Stimulated activated naive CD8-positive, alpha-beta T cell treated with anti-CD3 and anti-CD28 coated beads, Interleukin-15, Interleukin-2, amounts not matched to agents 100 ng/mL and 50 ng/mL, for 24 hours (primary cell): ENCODE data around the gene ZNF532.
"Not testable (repeated sequence)": the region's sequence is repeated elsewhere in the genome, so short reads cannot be mapped to it uniquely, and the experiment has no call there.

Experiments
- H3K27ac Mint-ChIP-seq: one replicate; pipeline ENCODE4 v1.8.0; 2021; ENCODE audit warnings: mild to moderate bottlenecking, mixed read lengths
- H3K27me3 Mint-ChIP-seq: one replicate; pipeline ENCODE4 v1.8.0; 2021; ENCODE audit warnings: mixed read lengths
- H3K36me3 Mint-ChIP-seq: one replicate; pipeline ENCODE4 v1.8.0; 2021; ENCODE audit warnings: low read depth, mixed read lengths
- H3K4me1 Mint-ChIP-seq: one replicate; pipeline ENCODE4 v1.8.0; 2021; ENCODE audit warnings: low read depth, mixed read lengths
- H3K4me3 Mint-ChIP-seq: one replicate; pipeline ENCODE4 v1.8.0; 2021; ENCODE audit warnings: mild to moderate bottlenecking, mixed read lengths
- H3K9me3 Mint-ChIP-seq: one replicate; pipeline ENCODE4 v1.8.0; 2021; ENCODE audit warnings: mixed read lengths

The ZNF532 gene

DNA sequence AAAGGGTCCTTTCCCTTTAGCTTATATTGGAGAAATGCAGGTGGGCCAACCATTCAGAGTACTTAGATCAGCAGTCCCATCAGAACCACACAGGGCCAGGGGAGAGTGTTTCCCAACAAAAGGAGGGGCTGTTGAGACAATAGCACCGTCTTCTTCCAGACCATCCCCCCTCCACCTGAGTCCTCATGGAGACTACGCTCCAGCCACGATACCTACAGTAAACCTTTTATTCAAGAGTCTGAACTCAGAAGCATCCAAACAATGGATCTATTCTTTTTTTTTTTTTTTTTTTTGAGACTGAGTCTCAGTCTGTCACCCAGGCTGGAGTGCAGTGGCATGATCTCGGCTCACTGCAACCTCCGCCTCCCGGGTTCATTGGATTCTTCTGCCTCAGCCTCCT, 25.7 kb upstream of the ZNF532 start:
- H3K9me3 Mint-ChIP-seq: no peaks in the 10 kb centered on the region
- H3K4me3 Mint-ChIP-seq: no peak overlapping the region
- H3K27me3 Mint-ChIP-seq: peaks cover 29% of the 10 kb centered on the region
- no peak overlapping the region for H3K27ac Mint-ChIP-seq
- H3K36me3 Mint-ChIP-seq: no peaks in the 10 kb centered on the region
- no peaks in the 10 kb centered on the region for H3K4me1 Mint-ChIP-seq

DNA sequence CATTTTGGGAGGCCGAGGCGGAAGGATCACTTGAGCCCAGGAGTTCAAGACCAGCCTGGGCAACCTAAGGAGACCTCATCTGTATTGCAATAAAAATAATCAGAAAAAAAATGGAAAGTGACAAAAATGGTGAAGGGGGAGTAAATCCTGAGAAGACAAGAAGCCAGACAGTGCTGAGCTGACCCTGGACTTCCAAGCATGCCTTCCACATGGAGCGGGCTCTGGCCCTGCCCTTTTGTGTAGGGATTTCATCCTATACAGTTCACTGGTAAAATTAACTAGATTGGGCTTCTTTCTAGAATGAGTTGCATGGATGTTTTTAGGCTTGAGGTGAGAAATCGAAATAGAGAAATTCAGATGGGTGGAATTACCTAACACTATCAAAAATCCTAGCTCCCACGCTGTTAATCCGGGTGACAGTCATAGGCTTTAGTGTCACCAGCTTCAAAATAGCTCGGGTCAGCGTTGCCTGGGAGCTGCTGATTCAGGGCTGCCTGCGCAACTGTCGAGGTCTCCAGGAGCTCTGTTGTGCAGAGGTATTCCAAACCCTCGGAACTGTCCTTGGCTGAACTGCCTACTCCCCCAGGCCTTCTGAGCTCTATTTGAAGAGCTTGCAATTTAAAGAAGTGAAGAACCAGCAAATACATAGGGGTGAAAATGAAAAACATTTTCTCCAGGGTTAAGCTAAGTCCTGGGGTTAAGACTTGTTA, 21.5 kb upstream of the ZNF532 start:
- H3K4me3 Mint-ChIP-seq: no peak overlapping the region
- no peaks in the 10 kb centered on the region for H3K4me1 Mint-ChIP-seq
- no peaks in the 10 kb centered on the region for H3K36me3 Mint-ChIP-seq
- peaks cover 55% of the 10 kb centered on the region for H3K27me3 Mint-ChIP-seq
- H3K27ac Mint-ChIP-seq: no peak overlapping the region
- no peaks in the 10 kb centered on the region for H3K9me3 Mint-ChIP-seq

DNA sequence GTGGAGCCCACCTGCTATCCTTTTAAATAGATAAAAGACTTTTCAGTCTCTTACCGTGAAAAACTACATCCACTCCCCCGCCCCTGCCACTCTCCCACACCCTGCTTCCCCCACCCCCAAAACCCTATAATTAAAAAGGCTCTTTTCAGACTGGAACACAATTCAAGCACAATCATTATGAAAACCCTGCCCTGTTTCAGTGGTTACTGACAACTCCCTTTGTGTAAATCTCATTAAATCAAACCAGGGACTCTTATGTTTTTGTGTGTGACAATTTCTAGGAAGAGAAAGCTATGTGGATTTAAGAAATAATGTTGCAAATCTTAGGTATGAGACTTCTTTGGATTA, 21.0 kb upstream of the ZNF532 start:
- no peaks in the 10 kb centered on the region for H3K36me3 Mint-ChIP-seq
- H3K4me3 Mint-ChIP-seq: no peak overlapping the region
- H3K9me3 Mint-ChIP-seq: no peaks in the 10 kb centered on the region
- H3K27ac Mint-ChIP-seq: no peak overlapping the region
- no peaks in the 10 kb centered on the region for H3K4me1 Mint-ChIP-seq
- peaks cover 60% of the 10 kb centered on the region for H3K27me3 Mint-ChIP-seq

DNA sequence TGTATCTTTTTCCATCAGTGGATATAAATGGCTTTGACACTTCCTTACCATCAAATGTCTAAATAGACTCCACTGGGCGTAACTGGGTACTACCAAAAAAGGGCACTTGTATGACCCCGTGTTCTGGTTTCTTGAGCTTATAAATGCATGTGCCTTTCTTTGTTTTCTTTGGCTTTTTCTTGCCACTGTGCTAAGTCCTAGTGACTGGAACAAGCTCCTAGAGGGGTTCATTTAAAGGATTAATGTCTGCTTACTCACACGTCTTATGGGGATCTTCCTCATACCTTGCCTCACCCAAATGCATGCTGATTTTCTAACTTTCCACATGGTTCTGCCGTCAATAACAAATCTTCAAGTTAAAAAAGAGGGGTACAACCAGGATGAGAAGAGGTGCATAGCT, 19.8 kb upstream of the ZNF532 start:
- no peaks in the 10 kb centered on the region for H3K4me1 Mint-ChIP-seq
- H3K27me3 Mint-ChIP-seq: peaks cover 66% of the 10 kb centered on the region
- no peak overlapping the region for H3K27ac Mint-ChIP-seq
- H3K9me3 Mint-ChIP-seq: no peaks in the 10 kb centered on the region
- H3K4me3 Mint-ChIP-seq: no peak overlapping the region
- no peaks in the 10 kb centered on the region for H3K36me3 Mint-ChIP-seq

DNA sequence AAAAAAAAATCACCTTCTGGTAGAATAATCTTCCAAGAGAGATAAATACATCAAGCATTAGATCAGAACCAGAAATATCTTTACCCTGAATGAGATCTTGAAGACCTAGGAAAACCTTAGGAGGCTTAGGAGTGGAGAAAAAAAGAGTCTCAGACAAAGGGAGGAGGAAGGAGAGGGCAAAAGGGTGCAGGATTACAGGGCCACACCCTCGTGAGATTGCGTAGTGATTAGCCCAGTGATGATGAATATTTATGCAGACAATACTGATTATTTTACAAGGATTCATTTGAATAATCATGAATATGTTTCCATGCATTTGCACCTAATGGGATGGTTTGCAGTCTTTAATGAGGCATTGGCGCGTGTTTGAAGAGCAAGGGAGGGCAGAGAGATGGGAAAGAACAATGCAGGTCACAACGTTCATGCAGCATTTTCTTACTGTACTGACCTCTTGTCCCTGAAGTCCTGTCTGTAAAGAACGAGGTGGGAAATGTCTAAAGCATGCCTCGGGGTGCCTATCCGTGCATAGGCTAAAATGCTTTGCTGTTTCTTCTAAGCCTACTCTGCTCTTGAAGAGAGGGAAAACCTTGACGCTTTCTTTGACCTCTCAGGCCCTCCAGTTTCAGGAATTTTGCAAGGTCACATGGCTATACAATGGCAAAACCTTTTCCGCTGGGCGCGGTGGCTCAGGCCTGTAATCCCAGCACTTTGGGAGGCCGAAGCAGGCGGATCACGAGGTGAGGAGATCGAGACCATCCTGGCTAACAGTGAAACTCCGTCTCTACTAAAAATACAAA, 18.6 kb upstream of the ZNF532 start:
- Mint-ChIP-seq H3K4me1 (no peaks in the 10 kb centered on the region), H3K9me3 (no peaks in the 10 kb centered on the region), H3K27ac (no peak overlapping the region), H3K4me3 (no peak overlapping the region), H3K36me3 (no peaks in the 10 kb centered on the region), H3K27me3 (peaks cover 61% of the 10 kb centered on the region)

DNA sequence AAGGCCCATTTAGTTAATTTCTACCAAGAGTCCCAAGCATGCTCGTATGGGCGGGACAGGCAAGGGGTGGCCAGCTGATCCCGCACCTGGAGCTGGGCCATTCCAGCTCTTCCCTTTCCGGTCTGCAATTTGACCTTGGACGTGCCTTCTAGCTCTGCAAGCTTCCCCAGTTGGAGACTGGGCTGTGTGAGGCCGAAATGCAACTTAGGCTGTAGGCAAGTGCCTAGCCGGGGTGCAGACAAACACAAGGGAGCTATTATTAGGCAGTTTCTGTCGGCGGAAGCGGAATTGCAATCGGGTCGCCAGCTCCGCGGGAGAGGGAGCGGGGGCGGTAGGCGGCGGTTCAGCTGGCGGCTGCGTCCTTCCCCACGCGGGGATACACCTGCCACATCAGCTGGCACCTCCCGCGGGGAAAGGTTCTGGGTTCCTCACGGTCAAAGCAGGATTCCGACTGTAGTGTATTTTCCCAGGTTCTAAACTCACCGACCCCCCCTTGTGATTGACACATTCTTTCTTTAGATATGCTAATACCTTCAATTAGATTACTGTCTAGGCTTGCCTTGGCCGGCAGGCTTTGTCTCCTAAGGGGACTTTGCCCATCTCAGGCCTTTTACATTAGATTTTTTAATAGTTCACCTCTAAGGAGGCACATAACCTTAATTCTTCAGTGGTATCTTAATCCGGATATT, 17.1 kb upstream of the ZNF532 start:
- no peaks in the 10 kb centered on the region for H3K36me3 Mint-ChIP-seq
- H3K4me1 Mint-ChIP-seq: no peaks in the 10 kb centered on the region
- no peak overlapping the region for H3K4me3 Mint-ChIP-seq
- H3K27ac Mint-ChIP-seq: no peak overlapping the region
- no peaks in the 10 kb centered on the region for H3K9me3 Mint-ChIP-seq
- peaks cover 59% of the 10 kb centered on the region for H3K27me3 Mint-ChIP-seq

DNA sequence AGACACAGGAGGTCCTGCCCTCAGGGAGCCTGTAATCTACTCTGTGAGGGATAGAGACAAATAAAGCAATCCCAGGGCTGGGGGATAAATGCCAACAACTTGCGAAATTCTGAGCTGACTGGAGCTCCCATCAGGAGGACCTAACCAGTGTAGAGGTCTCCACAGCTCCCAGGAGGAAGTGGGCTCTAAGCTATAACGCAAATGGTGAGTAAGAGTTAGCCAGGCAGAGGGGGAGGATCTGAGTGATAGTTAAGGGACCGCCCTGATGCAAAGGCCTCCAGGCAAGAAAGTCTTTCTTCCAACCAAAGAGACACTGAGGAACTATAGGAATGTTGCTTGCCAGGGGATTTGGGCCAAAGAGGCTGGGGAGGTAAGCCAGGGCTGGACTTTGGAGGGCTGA, 16.0 kb upstream of the ZNF532 start:
- H3K27ac Mint-ChIP-seq: no peak overlapping the region
- H3K4me3 Mint-ChIP-seq: no peak overlapping the region
- no peaks in the 10 kb centered on the region for H3K9me3 Mint-ChIP-seq
- no peaks in the 10 kb centered on the region for H3K4me1 Mint-ChIP-seq
- H3K36me3 Mint-ChIP-seq: no peaks in the 10 kb centered on the region
- peaks cover 55% of the 10 kb centered on the region for H3K27me3 Mint-ChIP-seq

DNA sequence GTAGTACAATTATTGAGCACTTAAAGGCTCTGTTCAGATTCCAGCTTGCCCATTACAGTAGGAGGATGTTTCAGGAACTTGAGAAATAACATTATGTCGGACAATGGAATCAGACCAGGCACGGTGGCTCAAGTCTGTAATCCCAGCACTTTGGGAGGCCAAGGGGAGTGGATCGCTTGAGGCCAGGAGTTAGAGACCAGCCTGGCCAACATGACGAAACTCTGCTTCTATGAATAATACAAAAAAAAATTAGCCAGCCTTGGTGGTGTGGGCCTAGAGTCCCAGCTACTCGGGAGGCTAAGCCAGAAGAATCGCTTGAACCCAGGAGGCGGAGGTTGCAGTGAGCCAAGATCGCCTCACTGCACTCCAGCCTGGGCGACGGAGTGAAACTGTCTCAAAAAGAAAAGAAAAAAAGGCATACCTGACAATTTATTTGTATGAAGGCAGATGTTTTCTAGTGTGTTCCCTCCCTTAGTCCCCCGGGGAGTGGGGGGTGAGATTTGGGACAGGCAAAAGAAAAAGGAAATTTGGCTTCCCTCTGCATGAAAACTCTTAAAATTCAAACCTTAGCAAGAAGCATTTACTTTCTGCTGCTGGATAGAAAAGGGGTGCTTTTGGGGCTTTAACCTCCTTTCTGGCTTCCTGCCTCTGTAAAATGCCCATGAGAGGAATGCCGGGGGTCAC, 13.7 kb upstream of the ZNF532 start:
- H3K36me3 Mint-ChIP-seq: no peaks in the 10 kb centered on the region
- H3K27ac Mint-ChIP-seq: no peak overlapping the region
- peaks cover 43% of the 10 kb centered on the region for H3K27me3 Mint-ChIP-seq
- no peak overlapping the region for H3K4me3 Mint-ChIP-seq
- H3K4me1 Mint-ChIP-seq: no peaks in the 10 kb centered on the region
- no peaks in the 10 kb centered on the region for H3K9me3 Mint-ChIP-seq

DNA sequence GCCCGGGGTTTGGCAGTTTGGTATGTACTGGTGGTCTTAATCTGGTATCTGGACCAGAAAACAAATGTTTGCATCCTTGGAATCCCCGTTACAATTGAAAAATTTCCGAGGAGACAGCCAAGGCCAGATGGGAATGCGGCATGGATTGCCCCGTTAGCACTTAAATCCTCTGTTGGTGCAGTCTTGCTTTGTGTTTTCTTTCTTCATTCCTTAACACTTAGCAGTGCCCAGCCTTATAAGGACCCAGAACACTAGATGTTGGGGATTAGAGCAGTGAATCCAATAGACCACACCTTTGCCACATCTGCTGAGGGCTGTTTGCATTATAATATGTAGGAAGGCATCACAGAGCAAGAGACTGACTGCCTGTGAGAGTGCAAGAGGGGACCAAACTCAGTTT, 12.8 kb upstream of the ZNF532 start:
- Mint-ChIP-seq H3K4me1 (no peaks in the 10 kb centered on the region), H3K27ac (no peak overlapping the region), H3K4me3 (no peak overlapping the region), H3K27me3 (peaks cover 35% of the 10 kb centered on the region), H3K36me3 (no peaks in the 10 kb centered on the region), H3K9me3 (no peaks in the 10 kb centered on the region)

DNA sequence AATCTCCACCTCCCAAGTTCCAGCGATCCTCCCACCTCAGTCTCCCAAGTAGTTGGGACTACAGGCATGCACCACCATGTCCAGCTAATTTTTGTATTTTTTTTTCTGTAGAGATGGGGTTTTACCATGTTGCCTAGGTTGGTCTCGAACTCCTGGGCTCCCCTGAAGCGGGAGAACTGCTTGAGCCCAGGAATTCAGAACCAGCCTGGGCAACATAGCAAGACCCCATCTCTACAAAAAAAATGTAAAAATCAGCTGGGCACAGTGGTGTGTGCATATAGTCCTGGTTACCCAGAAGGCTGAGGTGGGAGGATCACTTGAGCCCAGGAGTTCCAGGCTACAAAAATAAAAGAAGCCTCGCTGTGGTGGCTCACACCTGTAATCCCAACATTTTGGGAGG, 12.0 kb upstream of the ZNF532 start:
- no peaks in the 10 kb centered on the region for H3K9me3 Mint-ChIP-seq
- no peak overlapping the region for H3K27ac Mint-ChIP-seq
- no peak overlapping the region for H3K4me3 Mint-ChIP-seq
- H3K36me3 Mint-ChIP-seq: no peaks in the 10 kb centered on the region
- peaks cover 31% of the 10 kb centered on the region for H3K27me3 Mint-ChIP-seq
- no peaks in the 10 kb centered on the region for H3K4me1 Mint-ChIP-seq

DNA sequence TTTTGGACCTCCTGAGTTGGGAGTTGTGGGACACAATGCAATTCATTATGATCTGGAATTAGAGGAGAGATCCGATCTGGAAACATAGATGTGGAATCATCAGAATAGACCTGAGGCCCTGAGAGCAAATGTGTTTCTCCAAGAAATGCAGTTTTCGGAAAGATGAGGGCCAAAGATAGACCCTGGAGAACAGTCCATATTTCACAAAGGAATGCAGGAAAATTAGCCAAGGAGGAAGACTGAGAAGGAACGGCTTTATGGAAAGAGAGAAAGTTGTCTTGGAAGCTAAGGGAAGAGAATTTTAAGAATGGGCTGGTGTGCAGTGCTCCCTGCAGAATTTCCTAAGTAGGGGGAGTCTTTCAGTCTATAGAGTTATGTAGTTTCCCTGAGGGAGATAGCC, 11.1 kb upstream of the ZNF532 start:
- H3K27me3 Mint-ChIP-seq: peaks cover 25% of the 10 kb centered on the region
- no peaks in the 10 kb centered on the region for H3K9me3 Mint-ChIP-seq
- H3K27ac Mint-ChIP-seq: no peak overlapping the region
- H3K4me1 Mint-ChIP-seq: no peaks in the 10 kb centered on the region
- no peak overlapping the region for H3K4me3 Mint-ChIP-seq
- no peaks in the 10 kb centered on the region for H3K36me3 Mint-ChIP-seq

DNA sequence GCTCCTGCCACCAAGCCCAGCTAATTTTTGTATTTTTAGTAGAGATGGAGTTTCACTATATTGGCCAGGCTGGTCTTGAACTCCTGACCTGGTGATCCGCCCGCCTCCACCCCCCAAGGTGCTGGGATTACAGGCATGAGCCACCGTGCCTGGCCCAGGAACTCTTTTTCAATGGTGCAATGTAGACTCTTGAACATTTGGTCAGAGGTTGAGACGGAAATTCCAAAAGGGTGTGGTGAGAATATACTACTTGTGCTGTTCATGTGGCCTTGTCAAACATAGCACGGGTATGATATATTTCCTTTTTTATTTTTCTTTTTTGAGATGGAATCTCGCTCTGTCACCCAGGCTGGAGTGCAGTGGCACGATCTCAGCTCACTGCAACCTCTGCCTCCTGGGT, 9.2 kb upstream of the ZNF532 start:
- not testable (repeated sequence) for H3K4me3 Mint-ChIP-seq, H3K36me3 Mint-ChIP-seq, H3K9me3 Mint-ChIP-seq, H3K27ac Mint-ChIP-seq, H3K4me1 Mint-ChIP-seq
- peaks cover 34% of the 10 kb centered on the region for H3K27me3 Mint-ChIP-seq

DNA sequence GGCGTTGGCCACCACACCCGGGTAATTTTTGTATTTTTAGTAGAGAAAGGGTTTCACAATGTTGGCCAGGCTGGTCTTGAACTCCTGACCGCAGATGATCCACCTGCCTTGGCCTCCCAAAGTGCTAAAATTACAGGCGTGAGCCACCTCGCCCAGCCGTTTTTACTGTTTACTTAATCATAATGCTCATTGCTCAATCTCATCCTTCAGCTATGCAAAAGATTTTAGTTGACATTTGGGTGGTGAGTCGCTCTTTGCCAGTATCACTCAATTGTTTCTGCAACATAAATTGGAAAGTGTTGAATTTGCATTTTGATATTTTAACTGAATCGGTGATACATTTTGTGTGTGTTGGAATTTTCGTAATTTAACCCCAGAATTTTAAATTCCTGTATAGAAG, 7.8 kb upstream of the ZNF532 start:
- Mint-ChIP-seq H3K27me3 (peaks cover 41% of the 10 kb centered on the region), H3K9me3 (no peaks in the 10 kb centered on the region), H3K27ac (no peak overlapping the region), H3K4me3 (no peak overlapping the region), H3K4me1 (no peaks in the 10 kb centered on the region), H3K36me3 (no peaks in the 10 kb centered on the region)

DNA sequence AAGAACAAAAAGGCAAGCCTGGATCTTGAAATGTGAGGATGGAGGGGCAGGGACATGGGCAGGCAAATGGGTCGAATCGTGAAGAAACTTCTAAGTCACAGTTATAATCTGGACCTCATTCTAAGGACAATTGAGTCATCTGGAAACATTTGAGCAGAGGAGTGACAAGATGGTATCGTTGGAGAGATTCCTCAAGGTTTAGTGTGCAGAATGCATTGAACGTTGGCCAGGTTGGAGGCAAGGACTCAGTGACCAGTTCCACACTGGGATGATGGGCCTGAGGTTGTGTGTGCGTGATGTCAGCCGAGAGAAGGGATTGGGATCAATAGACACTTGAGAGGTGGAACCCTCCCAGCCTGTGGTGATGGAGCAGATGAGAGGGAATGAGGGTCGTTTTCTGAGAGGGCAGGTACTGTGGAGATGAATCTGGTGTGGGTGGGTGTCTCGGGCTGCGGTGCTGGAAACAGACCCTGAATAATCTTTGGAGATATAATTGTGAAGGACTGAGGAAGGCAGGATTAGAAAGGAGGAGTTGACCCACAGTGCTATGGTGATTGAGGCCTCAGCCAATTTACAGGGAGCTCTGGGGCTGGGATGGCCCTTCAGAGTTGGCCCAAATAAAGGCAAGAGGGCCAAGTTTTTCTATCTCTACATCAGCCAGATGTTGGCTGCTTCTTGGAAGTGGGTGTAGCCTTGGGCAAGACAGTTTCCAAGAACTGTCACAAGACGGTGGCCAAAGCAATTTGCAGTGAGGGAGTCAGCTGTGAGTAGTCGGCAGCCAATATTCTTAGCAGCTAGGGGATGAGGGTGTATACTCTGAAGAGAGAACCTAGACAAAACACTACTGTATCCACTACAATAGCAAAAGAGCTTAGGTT, 5.8 kb upstream of the ZNF532 start:
- Mint-ChIP-seq H3K4me1 (peaks cover 4% of the 10 kb centered on the region), H3K27me3 (peaks cover 47% of the 10 kb centered on the region), H3K27ac (no peak overlapping the region), H3K36me3 (no peaks in the 10 kb centered on the region), H3K4me3 (no peak overlapping the region), H3K9me3 (no peaks in the 10 kb centered on the region)
